GM18508 (cell line): ENCODE data around the gene USP6NL.

Source experiments
- ATAC-seq: cut with Tn5 transposase; IDR thresholded peaks from one replicate; pipeline ENCODE4 v1.9.1; 2021; ENCODE audit warnings: moderate number of reproducible peaks; ENCODE audit not compliant: insufficient read depth, unreplicated experiment

Gene USP6NL

GRCh38 chr10:11527691-11528255, 83.7 kb downstream of the USP6NL start:
- ATAC-seq: no peak

GRCh38 chr10:11527068-11527467, 84.4 kb downstream of the USP6NL start:
- ATAC-seq: no peak

- ATAC-seq: no peak
These were observed 85.9 kb downstream of the USP6NL start for GRCh38 chr10:11525503-11525902.

- no peak for ATAC-seq
These were observed 88.6 kb downstream of the USP6NL start for GRCh38 chr10:11522821-11523245.

GRCh38 chr10:11521860-11522259, 89.6 kb downstream of the USP6NL start:
- no peak for ATAC-seq

- ATAC-seq: no peak
These were observed 90.6 kb downstream of the USP6NL start for GRCh38 chr10:11520892-11521291.

- ATAC-seq: no peak
These were observed 94.3 kb downstream of the USP6NL start for GRCh38 chr10:11517150-11517549.

GRCh38 chr10:11516431-11516746, 95.1 kb downstream of the USP6NL start:
- no peak for ATAC-seq

- ATAC-seq: no peak
These were observed 95.6 kb downstream of the USP6NL start for GRCh38 chr10:11515596-11516430.

- no peak for ATAC-seq
These were observed 97.7 kb downstream of the USP6NL start for GRCh38 chr10:11513727-11514126.

- no peak for ATAC-seq
These were observed 98.9 kb downstream of the USP6NL start for GRCh38 chr10:11512596-11512995.

- ATAC-seq: no peak
These were observed 100.1 kb downstream of the USP6NL start for GRCh38 chr10:11511321-11511720.

- no peak for ATAC-seq
These were observed 100.7 kb downstream of the USP6NL start for GRCh38 chr10:11510736-11511135.

- ATAC-seq: no peak
These were observed 101.2 kb downstream of the USP6NL start for GRCh38 chr10:11510281-11510680.

GRCh38 chr10:11509036-11509435, 102.4 kb downstream of the USP6NL start:
- ATAC-seq: no peak

- ATAC-seq: no peak
These were observed 105.1 kb downstream of the USP6NL start for GRCh38 chr10:11506247-11506789.

- no peak for ATAC-seq
These were observed 105.8 kb downstream of the USP6NL start for GRCh38 chr10:11505639-11506038.

GRCh38 chr10:11504566-11505285, 106.7 kb downstream of the USP6NL start:
- no peak for ATAC-seq

- ATAC-seq: no peak
These were observed 109.8 kb downstream of the USP6NL start for GRCh38 chr10:11501600-11501999.

- no peak for ATAC-seq
These were observed 111.9 kb downstream of the USP6NL start for GRCh38 chr10:11499425-11500071.

- no peak for ATAC-seq
These were observed 113.1 kb downstream of the USP6NL start for GRCh38 chr10:11498399-11498798.
